Stimulated activated CD4-positive, alpha-beta T cell treated with anti-CD3 and anti-CD28 coated beads, TNF-alpha, amount 100 ng/mL, for 48 hours (primary cell): Measurements from ENCODE around the gene C8G.
A peak's percentile ranks its signal among the peaks of the same experiment; 100 is the strongest.

Experiments used
- DNase-seq, 3 donors: peaks; one replicate each; pipeline ENCODE4 v3.0.0-alpha.2; 2020; ENCODE audit warnings: low read depth in 3 of 3

The C8G gene

GRCh38 chr9:136941231-136942111 is 3.6 kb upstream of the C8G start:
- DNase-seq, result no peak

- DNase-seq, result no peak
Observed at GRCh38 chr9:136942112-136942880, 2.7 kb upstream of the C8G start.

DNA sequence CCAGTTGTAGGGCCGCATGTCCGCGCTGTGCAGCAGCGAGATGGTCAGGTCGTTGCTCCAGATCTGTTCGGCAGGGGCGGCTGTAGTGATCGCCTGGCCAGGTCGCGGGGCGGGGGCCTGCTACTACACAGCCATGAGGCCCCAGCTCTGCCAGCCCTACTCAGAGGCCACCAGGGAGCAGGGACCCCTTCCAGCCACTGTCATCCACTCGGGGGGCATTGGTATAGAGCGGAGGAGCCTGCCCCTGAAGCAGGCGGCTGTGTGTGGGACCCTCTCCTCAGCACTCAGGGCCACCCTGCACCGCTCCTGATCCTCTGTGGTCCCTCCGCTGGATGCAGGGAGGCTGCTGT is 2.2 kb upstream of the C8G start:
- no peak for DNase-seq

GRCh38 chr9:136943291-136944211 is 1.5 kb upstream of the C8G start:
- peak in 1 of 3 donors; percentile 31 for DNase-seq

GRCh38 chr9:136944212-136944518 is 878 bp upstream of the C8G start:
- peak in 1 of 3 donors; percentile 21 for DNase-seq

DNA sequence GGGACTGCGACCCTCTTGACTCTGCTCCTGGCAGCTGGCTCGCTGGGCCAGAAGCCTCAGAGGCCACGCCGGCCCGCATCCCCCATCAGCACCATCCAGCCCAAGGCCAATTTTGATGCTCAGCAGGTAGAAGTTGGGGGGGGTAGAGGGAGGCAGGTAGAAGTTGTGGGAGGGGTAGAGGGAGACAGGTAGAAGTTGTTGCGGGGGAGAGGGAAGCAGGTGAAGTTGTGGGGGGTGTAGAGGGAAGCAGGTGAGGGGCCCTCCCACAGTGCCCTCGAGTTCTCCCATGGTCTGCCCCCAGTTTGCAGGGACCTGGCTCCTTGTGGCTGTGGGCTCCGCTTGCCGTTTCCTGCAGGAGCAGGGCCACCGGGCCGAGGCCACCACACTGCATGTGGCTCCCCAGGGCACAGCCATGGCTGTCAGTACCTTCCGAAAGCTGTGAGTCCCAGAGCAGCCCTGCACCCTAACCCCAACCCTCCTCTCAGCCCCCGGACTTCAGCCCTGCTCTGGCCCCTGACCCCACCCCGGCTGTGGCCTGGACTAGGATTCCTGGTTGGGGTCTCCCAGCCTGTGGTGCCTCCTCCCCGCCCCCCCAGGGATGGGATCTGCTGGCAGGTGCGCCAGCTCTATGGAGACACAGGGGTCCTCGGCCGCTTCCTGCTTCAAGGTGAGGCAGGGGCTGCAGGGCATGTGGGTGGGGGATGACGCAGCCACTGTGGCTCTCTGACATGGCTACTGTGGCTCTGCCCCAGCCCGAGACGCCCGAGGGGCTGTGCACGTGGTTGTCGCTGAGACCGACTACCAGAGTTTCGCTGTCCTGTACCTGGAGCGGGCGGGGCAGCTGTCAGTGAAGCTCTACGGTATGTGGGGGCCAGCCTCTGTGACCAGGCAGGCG is 537 bp downstream of the C8G start:
- DNase-seq, result no peak

DNA sequence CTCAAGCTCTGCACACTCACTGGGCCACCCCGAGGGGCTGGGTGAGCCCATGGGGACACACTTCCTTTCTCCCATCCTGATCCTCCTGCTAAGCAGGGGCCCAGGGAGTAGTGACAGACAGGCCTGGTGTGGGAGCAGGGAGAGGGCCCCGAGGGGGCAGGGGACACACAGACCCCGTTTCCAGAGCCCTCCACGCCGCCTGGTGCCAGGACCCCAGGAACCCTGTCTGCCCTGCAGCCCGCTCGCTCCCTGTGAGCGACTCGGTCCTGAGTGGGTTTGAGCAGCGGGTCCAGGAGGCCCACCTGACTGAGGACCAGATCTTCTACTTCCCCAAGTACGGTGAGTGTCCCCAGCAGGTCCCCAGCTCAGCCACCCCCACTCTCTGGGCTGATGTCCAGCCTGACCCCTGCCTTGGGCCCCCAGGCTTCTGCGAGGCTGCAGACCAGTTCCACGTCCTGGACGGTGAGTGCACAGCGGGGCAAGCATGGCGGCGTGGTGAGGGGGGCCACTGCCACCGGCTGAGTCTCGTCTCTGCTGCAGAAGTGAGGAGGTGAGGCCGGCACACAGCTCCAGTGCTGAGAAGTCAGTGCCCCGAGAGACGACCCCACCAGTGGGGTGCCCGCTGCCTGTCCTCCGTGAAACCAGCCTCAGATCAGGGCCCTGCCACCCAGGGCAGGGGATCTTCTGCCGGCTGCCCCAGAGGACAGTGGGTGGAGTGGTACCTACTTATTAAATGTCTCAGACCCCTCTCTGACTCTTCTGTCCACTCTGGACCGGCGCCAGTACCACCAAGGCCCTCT is 1.4 kb downstream of the C8G start:
- DNase-seq, result no peak

DNA sequence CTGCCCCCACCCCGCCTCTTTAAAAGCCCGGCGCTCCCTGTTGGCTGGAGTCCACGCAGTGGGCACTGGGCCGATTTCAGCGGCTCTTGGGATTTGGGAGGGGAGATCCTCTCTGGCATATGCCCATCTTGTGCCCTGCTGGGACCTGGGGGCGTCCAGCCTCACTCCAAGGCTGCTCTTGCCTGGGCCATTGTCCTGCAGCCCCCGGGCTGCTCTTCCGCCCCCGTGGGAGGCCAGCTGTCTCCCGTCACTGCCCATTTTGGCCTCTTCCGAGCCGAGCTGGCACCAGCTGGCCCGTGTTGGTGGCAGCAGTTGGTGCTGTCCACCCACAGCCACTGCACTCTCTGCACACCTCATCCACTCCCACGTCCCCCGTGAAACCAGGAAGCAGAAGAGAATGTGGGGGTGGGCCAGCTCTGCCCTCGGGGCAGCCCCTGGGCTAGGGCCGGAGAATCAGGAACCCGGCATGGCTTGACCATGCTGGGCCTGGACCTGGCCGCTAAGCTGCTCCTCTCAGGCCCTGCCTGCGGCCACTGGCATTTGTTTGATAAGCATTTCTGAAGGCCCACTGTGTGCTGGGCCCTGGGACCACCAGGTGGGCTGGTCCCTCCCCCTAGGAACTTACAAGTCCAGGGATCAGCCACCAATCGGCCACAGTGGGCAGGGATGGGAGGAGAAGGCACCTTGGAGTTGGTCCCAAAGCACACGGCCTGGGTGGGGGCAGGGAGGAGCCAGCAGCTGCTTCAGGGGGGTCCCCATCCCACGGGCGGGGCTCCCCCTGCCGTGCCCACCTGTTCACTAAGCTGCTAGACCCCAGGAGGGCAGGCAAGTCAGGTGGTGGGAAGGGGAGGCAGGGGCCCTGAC is 2.2 kb downstream of the C8G start:
- DNase-seq, result no peak

GRCh38 chr9:136947955-136948510 is 3.0 kb downstream of the C8G start:
- DNase-seq, result no peak

GRCh38 chr9:136949239-136949816 is 4.3 kb downstream of the C8G start:
- DNase-seq, result no peak

DNA sequence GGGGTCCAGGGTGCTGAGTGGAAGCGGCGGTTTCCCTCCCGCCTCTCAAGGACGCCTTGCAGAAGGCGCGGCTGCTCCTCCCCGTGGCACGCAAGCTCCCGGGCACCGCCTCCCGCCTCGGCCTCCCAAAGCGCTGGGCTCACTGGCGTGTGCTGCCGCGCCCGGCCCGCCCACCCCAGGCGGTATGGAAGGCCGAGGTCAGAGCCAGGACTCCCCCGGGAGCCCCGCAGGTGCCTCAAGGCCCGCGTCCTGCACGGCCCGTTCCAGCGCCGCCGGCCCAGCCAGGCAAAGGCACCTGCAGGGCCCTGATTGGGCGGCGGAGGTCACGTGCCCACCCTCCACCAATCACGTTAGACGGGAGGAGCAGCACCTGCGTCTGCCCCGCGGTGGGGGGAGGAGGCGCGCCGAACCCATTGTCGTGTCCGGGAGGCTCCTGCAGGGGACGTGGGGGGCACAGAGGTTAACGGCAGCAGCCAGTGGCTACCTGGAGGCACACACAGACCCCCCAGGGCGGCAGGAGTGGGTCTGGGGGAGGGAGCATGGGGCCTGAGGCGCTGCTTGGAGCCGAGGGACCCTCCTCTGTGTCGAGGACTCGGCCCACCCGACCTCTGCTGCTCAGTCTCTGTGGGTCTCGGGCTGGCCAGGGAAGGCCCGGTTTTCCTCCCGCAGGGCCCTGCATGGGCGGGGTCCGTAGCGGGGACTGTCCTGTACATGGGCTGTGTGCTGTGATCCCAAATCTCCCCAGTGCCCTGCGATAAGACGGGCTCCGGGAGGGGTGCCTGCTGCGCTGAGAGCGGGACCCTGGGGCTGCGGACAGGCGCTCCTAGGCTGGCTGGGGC is 5.0 kb downstream of the C8G start:
- DNase-seq, result peak; percentile 90 to 94 (median 91)

- no peak for DNase-seq
Observed at GRCh38 chr9:136950656-136951276, 5.7 kb downstream of the C8G start.

GRCh38 chr9:136951541-136952320 is 6.7 kb downstream of the C8G start, which contains the start of gene LCN12:
Gene LCN12 (plus strand): TSS chr9:136952273. CDS start chr9:136952328, 55 bp downstream.
- no peak for DNase-seq

DNA sequence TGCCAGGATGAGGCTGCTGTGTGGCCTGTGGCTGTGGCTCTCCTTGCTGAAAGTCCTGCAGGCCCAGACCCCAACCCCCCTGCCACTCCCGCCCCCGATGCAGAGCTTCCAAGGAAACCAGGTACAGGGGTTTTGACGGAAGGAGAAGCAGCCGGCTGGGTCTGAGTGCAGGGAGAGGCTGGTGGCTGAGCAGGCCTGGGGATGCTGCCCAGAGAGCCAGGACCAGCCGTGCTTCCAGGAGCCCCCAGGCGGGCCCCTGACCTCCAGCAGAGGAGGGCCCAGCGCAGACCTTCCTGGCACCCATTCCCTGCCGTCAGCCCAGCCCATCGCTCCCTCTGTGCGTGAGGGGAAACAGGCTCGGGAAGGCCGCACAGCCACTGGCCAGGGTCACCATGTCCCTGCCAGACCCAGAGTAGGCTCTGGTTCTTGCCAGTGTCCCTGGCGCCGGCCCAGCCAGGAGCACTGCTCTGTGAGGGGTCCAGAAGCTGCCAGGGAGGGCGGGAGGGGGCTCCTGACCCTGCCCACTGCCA is 7.3 kb downstream of the C8G start:
- no peak for DNase-seq

GRCh38 chr9:136952876-136953770 is 8.1 kb downstream of the C8G start:
- DNase-seq, result no peak
